Measurements from ENCODE around the gene FOXL1. TPM values are rescaled to one million over a fixed set of nuclear protein-coding genes. Genes with fewer than 3 reads are reported as not detected.
"Not testable (repeated sequence)": the region's sequence is repeated elsewhere in the genome, so short reads cannot be mapped to it uniquely, and the experiment has no call there.

The FOXL1 gene
- total RNA-seq, 1 experiment from 2014 or later = 0.13 TPM

GRCh38 chr16:86585821-86586611, 7.7 kb downstream of the FOXL1 start:
- Histone ChIP-seq H3K27me3 (replicated peaks; ENCODE audit: insufficient read depth, low read depth, low read length, poor library complexity) (peaks cover 21% of the 10 kb centered on the region), H3K36me3 (ENCODE audit: insufficient read depth, low read length, poor library complexity, severe bottlenecking) (no peaks in the 10 kb centered on the region), H3K4me3 (ENCODE audit: low read depth, low read length, poor library complexity, severe bottlenecking) (no peak overlapping the region), H3K9me3 (ENCODE audit: low read depth, low read length, poor library complexity, severe bottlenecking) (no peaks in the 10 kb centered on the region), H3K27ac (ENCODE audit: low read depth, low read length, poor library complexity, severe bottlenecking) (no peak overlapping the region), H3K4me1 (ENCODE audit: insufficient read depth, low read length, poor library complexity, severe bottlenecking) (no peaks in the 10 kb centered on the region)
- POLR2A ChIA-PET (ENCODE audit: low non-redundant PET) = no interaction called here
- DNase-seq (ENCODE audit: low spot score) = no peak
- no TSS peak for BruUV-seq (replicated peaks)
- intact Hi-C loops (cut with micrococcal nuclease; ENCODE audit: unreplicated experiment) = no loop called here
- TF ChIP-seq, protein P1, sequence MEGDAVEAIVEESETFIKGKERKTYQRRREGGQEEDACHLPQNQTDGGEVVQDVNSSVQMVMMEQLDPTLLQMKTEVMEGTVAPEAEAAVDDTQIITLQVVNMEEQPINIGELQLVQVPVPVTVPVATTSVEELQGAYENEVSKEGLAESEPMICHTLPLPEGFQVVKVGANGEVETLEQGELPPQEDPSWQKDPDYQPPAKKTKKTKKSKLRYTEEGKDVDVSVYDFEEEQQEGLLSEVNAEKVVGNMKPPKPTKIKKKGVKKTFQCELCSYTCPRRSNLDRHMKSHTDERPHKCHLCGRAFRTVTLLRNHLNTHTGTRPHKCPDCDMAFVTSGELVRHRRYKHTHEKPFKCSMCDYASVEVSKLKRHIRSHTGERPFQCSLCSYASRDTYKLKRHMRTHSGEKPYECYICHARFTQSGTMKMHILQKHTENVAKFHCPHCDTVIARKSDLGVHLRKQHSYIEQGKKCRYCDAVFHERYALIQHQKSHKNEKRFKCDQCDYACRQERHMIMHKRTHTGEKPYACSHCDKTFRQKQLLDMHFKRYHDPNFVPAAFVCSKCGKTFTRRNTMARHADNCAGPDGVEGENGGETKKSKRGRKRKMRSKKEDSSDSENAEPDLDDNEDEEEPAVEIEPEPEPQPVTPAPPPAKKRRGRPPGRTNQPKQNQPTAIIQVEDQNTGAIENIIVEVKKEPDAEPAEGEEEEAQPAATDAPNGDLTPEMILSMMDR (conservative IDR thresholded peaks at IDR 0.05; ENCODE audit: low read depth, low read length) = no peak
- TF ChIP-seq EZH2 (IDR thresholded peaks at IDR 0.05; ENCODE audit: borderline replicate concordance, low read depth, low read length, poor library complexity, severe bottlenecking) = no peak
- CTCF ChIA-PET = no interaction called here

GRCh38 chr16:86587487-86587886, 9.1 kb downstream of the FOXL1 start:
- TF ChIP-seq, protein P1 (conservative IDR thresholded peaks at IDR 0.05; ENCODE audit: low read depth, low read length) = no peak
- TF ChIP-seq EZH2 (IDR thresholded peaks at IDR 0.05; ENCODE audit: borderline replicate concordance, low read depth, low read length, poor library complexity, severe bottlenecking) = no peak
- H3K27me3 ChIP-seq (replicated peaks; ENCODE audit: insufficient read depth, low read depth, low read length, poor library complexity) = peaks cover 26% of the 10 kb centered on the region
- POLR2A ChIA-PET (ENCODE audit: low non-redundant PET) = no interaction called here
- no peak overlapping the region for H3K27ac ChIP-seq (ENCODE audit: low read depth, low read length, poor library complexity, severe bottlenecking)
- H3K4me1 ChIP-seq (ENCODE audit: insufficient read depth, low read length, poor library complexity, severe bottlenecking) = no peaks in the 10 kb centered on the region
- intact Hi-C loops (cut with micrococcal nuclease; ENCODE audit: unreplicated experiment) = no loop called here
- H3K9me3 ChIP-seq (ENCODE audit: low read depth, low read length, poor library complexity, severe bottlenecking) = no peaks in the 10 kb centered on the region
- no peak for DNase-seq (ENCODE audit: low spot score)
- no peak overlapping the region for H3K4me3 ChIP-seq (ENCODE audit: low read depth, low read length, poor library complexity, severe bottlenecking)
- CTCF ChIA-PET = no interaction called here
- H3K36me3 ChIP-seq (ENCODE audit: insufficient read depth, low read length, poor library complexity, severe bottlenecking) = no peaks in the 10 kb centered on the region
- no TSS peak for BruUV-seq (replicated peaks)

- H3K4me1 ChIP-seq (ENCODE audit: insufficient read depth, low read length, poor library complexity, severe bottlenecking); H3K9me3 ChIP-seq (ENCODE audit: low read depth, low read length, poor library complexity, severe bottlenecking); intact Hi-C loops (cut with micrococcal nuclease; ENCODE audit: unreplicated experiment); H3K4me3 ChIP-seq (ENCODE audit: low read depth, low read length, poor library complexity, severe bottlenecking); H3K27ac ChIP-seq (ENCODE audit: low read depth, low read length, poor library complexity, severe bottlenecking); DNase-seq (ENCODE audit: low spot score); CTCF ChIA-PET; H3K36me3 ChIP-seq (ENCODE audit: insufficient read depth, low read length, poor library complexity, severe bottlenecking); BruUV-seq (replicated peaks); POLR2A ChIA-PET (ENCODE audit: low non-redundant PET): not testable (repeated sequence)
- H3K27me3 ChIP-seq (replicated peaks; ENCODE audit: insufficient read depth, low read depth, low read length, poor library complexity) = peaks cover 31% of the 10 kb centered on the region
Observed at GRCh38 chr16:86587955-86588354, 9.6 kb downstream of the FOXL1 start.
